ENCODE measurements around the gene PASD1.
"Not testable (repeated sequence)": the region's sequence is repeated elsewhere in the genome, so short reads cannot be mapped to it uniquely, and the experiment has no call there.

PASD1 gene

GRCh38 chrX:151680805-151681204 lies 117.3 kb downstream of the PASD1 start:
- Histone ChIP-seq H3K4me3 (ENCODE audit: insufficient read depth, low read depth, low read length) (no peak overlapping the region), H3K27me3 (ENCODE audit: control insufficient read depth, insufficient read depth, low read length, poor library complexity, severe bottlenecking) (no peaks in the 10 kb centered on the region), H3K27ac (ENCODE audit: insufficient read depth, low read depth, low read length, poor library complexity, severe bottlenecking) (no peak overlapping the region), H3K4me1 (ENCODE audit: control insufficient read depth, insufficient read depth, low read length) (no peaks in the 10 kb centered on the region), H3K9me3 (ENCODE audit: control insufficient read depth, low read length) (no peaks in the 10 kb centered on the region), H3K36me3 (ENCODE audit: control insufficient read depth, insufficient read depth, low read length) (no peaks in the 10 kb centered on the region)
- WGBS, 2 experiments: 48 to 57% methylated on average over 4 of the region's 4 CpGs

GRCh38 chrX:151687635-151688034 lies 124.2 kb downstream of the PASD1 start:
- H3K4me3 ChIP-seq (ENCODE audit: insufficient read depth, low read depth, low read length): no peak overlapping the region
- H3K27ac ChIP-seq (ENCODE audit: insufficient read depth, low read depth, low read length, poor library complexity, severe bottlenecking): no peak overlapping the region
- no peaks in the 10 kb centered on the region for H3K4me1 ChIP-seq (ENCODE audit: control insufficient read depth, insufficient read depth, low read length)
- no peaks in the 10 kb centered on the region for H3K36me3 ChIP-seq (ENCODE audit: control insufficient read depth, insufficient read depth, low read length)
- H3K27me3 ChIP-seq (ENCODE audit: control insufficient read depth, insufficient read depth, low read length, poor library complexity, severe bottlenecking): no peaks in the 10 kb centered on the region
- no peaks in the 10 kb centered on the region for H3K9me3 ChIP-seq (ENCODE audit: control insufficient read depth, low read length)

GRCh38 chrX:151688695-151689094 lies 125.2 kb downstream of the PASD1 start:
- H3K4me3 ChIP-seq (ENCODE audit: insufficient read depth, low read depth, low read length): no peak overlapping the region

DNA sequence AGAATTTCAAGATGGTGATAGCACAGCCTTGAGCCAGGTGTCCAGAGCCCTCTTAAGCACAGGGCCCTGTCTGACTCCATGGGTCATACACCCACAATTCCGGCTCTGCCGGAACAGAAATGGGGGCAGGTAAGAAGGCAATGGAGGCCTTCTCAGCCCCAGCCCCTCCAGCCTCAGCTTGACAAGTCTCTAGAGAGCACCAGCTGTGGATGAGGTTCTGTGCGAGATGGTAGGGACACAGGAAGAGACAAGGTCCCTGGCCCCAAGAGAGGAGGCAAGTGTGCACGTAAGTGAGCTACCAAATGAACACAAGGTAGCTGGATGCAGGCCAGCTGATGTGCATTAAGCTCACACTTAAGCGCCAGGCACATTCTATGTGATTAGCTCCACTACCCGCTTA lies 129.3 kb downstream of the PASD1 start:
- Histone ChIP-seq H3K9me3 (ENCODE audit: control insufficient read depth, low read length) (no peaks in the 10 kb centered on the region), H3K36me3 (ENCODE audit: control insufficient read depth, insufficient read depth, low read length) (no peaks in the 10 kb centered on the region)
- WGBS, 2 experiments: 89 to 95% methylated on average over 6 of the region's 6 CpGs

More at GRCh38 chrX:151688695-151689094, 125.2 kb downstream of the PASD1 start:
- peaks cover 2% of the 10 kb centered on the region for H3K27me3 ChIP-seq (ENCODE audit: control insufficient read depth, insufficient read depth, low read length, poor library complexity, severe bottlenecking)
- no peak overlapping the region for H3K27ac ChIP-seq (ENCODE audit: insufficient read depth, low read depth, low read length, poor library complexity, severe bottlenecking)
- no peaks in the 10 kb centered on the region for H3K9me3 ChIP-seq (ENCODE audit: control insufficient read depth, low read length)
- H3K4me1 ChIP-seq (ENCODE audit: control insufficient read depth, insufficient read depth, low read length): no peaks in the 10 kb centered on the region
- H3K36me3 ChIP-seq (ENCODE audit: control insufficient read depth, insufficient read depth, low read length): no peaks in the 10 kb centered on the region

DNA sequence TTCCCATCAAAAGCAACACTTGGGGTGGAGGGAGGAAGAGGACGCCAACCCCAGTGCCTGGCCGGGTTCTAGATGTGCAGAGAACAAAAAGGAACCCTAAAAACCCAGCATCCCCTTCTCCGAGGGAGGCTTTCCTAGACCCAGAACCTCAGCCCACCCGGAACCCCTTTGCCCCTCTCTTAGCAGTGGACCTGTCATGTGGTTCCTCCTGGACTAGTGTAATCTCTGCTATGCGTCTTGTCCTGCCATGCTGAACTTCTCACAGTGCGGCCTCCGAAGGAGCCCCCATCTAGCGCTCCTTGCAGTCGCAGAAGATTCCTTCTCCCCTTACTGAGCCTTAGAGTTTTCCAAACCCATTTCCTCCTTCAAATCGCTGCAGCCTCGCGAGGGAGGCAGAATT lies 130.6 kb downstream of the PASD1 start:
- H3K4me1 ChIP-seq (ENCODE audit: control insufficient read depth, insufficient read depth, low read length): no peaks in the 10 kb centered on the region
- no peak overlapping the region for H3K27ac ChIP-seq (ENCODE audit: insufficient read depth, low read depth, low read length, poor library complexity, severe bottlenecking)
- H3K27me3 ChIP-seq (ENCODE audit: control insufficient read depth, insufficient read depth, low read length, poor library complexity, severe bottlenecking): peaks cover 23% of the 10 kb centered on the region
- H3K9me3 ChIP-seq (ENCODE audit: control insufficient read depth, low read length): no peaks in the 10 kb centered on the region
- H3K36me3 ChIP-seq (ENCODE audit: control insufficient read depth, insufficient read depth, low read length): no peaks in the 10 kb centered on the region
- H3K4me3 ChIP-seq (ENCODE audit: insufficient read depth, low read depth, low read length): no peak overlapping the region
- WGBS, 2 experiments: 77 to 83% methylated on average over 11 to 12 of the region's 12 CpGs

More for the DNA sequence above, 129.3 kb downstream of the PASD1 start:
- Histone ChIP-seq H3K27me3 (ENCODE audit: control insufficient read depth, insufficient read depth, low read length, poor library complexity, severe bottlenecking) (peaks cover 23% of the 10 kb centered on the region), H3K4me1 (ENCODE audit: control insufficient read depth, insufficient read depth, low read length) (no peaks in the 10 kb centered on the region), H3K27ac (ENCODE audit: insufficient read depth, low read depth, low read length, poor library complexity, severe bottlenecking) (no peak overlapping the region), H3K4me3 (ENCODE audit: insufficient read depth, low read depth, low read length) (no peak overlapping the region)

- Histone ChIP-seq H3K27me3 (ENCODE audit: control insufficient read depth, insufficient read depth, low read length, poor library complexity, severe bottlenecking) (peaks cover 23% of the 10 kb centered on the region), H3K4me1 (ENCODE audit: control insufficient read depth, insufficient read depth, low read length) (no peaks in the 10 kb centered on the region), H3K4me3 (ENCODE audit: insufficient read depth, low read depth, low read length) (peak within 1 kb of the TSS; percentile 38), H3K9me3 (ENCODE audit: control insufficient read depth, low read length) (no peaks in the 10 kb centered on the region), H3K36me3 (ENCODE audit: control insufficient read depth, insufficient read depth, low read length) (no peaks in the 10 kb centered on the region), H3K27ac (ENCODE audit: insufficient read depth, low read depth, low read length, poor library complexity, severe bottlenecking) (no peak within 1 kb of the TSS)
- 1% methylated on average over 80 to 96 of the region's 100 CpGs for WGBS, 2 experiments
Measured at GRCh38 chrX:151694661-151695582, 131.4 kb downstream of the PASD1 start, which contains the start of gene PRRG3. PRRG3 (plus strand) TSS chrX:151695458; CDS start chrX:151698815, 3,357 bp downstream.

DNA sequence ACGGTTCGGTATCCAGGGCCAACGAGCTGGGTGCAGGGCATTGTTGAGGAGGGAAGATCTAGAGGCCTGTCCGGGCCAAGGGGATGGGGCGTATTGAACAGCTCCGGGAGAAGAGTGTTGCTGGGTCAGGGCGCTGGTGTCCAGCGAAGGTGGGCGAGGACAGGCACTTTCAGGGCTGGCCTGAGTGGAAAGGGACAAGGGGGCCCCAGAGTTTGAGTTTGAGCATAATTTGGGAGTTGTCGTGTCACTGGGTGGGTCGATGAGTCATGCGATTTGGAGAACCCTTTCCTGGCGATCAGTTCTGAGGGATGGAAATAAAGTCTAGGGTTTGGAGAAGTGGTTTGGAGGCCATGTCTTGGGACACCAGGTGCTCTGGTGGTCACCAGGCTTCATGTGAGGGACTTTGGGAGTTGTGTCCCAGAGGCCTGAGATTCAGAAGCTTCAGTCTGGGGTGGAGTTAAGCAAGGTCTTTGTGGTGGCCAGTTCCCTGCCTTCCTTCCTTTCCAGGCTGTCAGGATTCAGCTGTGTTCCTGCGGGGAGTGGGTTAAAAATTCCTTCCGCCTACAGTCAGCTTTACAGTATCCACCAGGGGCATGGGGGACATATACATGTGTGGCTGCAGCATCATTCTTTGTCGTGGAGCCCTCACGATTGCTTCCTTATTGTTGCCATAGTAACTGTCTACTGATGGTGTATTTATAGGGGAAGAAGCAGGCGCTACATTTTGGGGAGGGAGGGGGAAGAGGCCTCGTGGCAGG lies 132.3 kb downstream of the PASD1 start:
- H3K4me3 ChIP-seq (ENCODE audit: insufficient read depth, low read depth, low read length): peak overlapping the region; percentile 38
- no peaks in the 10 kb centered on the region for H3K9me3 ChIP-seq (ENCODE audit: control insufficient read depth, low read length)
- H3K4me1 ChIP-seq (ENCODE audit: control insufficient read depth, insufficient read depth, low read length): no peaks in the 10 kb centered on the region
- H3K36me3 ChIP-seq (ENCODE audit: control insufficient read depth, insufficient read depth, low read length): no peaks in the 10 kb centered on the region
- peaks cover 23% of the 10 kb centered on the region for H3K27me3 ChIP-seq (ENCODE audit: control insufficient read depth, insufficient read depth, low read length, poor library complexity, severe bottlenecking)
- 33 to 38% methylated on average over 19 of the region's 19 CpGs for WGBS, 2 experiments
- H3K27ac ChIP-seq (ENCODE audit: insufficient read depth, low read depth, low read length, poor library complexity, severe bottlenecking): no peak overlapping the region

GRCh38 chrX:151697082-151697481 lies 133.6 kb downstream of the PASD1 start:
- H3K9me3 ChIP-seq (ENCODE audit: control insufficient read depth, low read length); H3K36me3 ChIP-seq (ENCODE audit: control insufficient read depth, insufficient read depth, low read length); H3K4me1 ChIP-seq (ENCODE audit: control insufficient read depth, insufficient read depth, low read length); H3K4me3 ChIP-seq (ENCODE audit: insufficient read depth, low read depth, low read length); H3K27ac ChIP-seq (ENCODE audit: insufficient read depth, low read depth, low read length, poor library complexity, severe bottlenecking): not testable (repeated sequence)
- H3K27me3 ChIP-seq (ENCODE audit: control insufficient read depth, insufficient read depth, low read length, poor library complexity, severe bottlenecking): peaks cover 23% of the 10 kb centered on the region
- WGBS, 2 experiments: 94 to 98% methylated on average over 6 to 8 of the region's 8 CpGs

GRCh38 chrX:151697522-151697921 lies 134.0 kb downstream of the PASD1 start:
- H3K27ac ChIP-seq (ENCODE audit: insufficient read depth, low read depth, low read length, poor library complexity, severe bottlenecking): no peak overlapping the region
- no peaks in the 10 kb centered on the region for H3K36me3 ChIP-seq (ENCODE audit: control insufficient read depth, insufficient read depth, low read length)
- H3K4me1 ChIP-seq (ENCODE audit: control insufficient read depth, insufficient read depth, low read length): no peaks in the 10 kb centered on the region
- no peak overlapping the region for H3K4me3 ChIP-seq (ENCODE audit: insufficient read depth, low read depth, low read length)
- peaks cover 23% of the 10 kb centered on the region for H3K27me3 ChIP-seq (ENCODE audit: control insufficient read depth, insufficient read depth, low read length, poor library complexity, severe bottlenecking)
- WGBS, 2 experiments: 82 to 91% methylated on average over 4 of the region's 4 CpGs
- no peaks in the 10 kb centered on the region for H3K9me3 ChIP-seq (ENCODE audit: control insufficient read depth, low read length)

- Histone ChIP-seq H3K27ac (ENCODE audit: insufficient read depth, low read depth, low read length, poor library complexity, severe bottlenecking) (no peak overlapping the region), H3K4me3 (ENCODE audit: insufficient read depth, low read depth, low read length) (no peak overlapping the region), H3K9me3 (ENCODE audit: control insufficient read depth, low read length) (no peaks in the 10 kb centered on the region), H3K36me3 (ENCODE audit: control insufficient read depth, insufficient read depth, low read length) (no peaks in the 10 kb centered on the region), H3K27me3 (ENCODE audit: control insufficient read depth, insufficient read depth, low read length, poor library complexity, severe bottlenecking) (peaks cover 23% of the 10 kb centered on the region), H3K4me1 (ENCODE audit: control insufficient read depth, insufficient read depth, low read length) (no peaks in the 10 kb centered on the region)
- WGBS, 2 experiments: 92 to 96% methylated on average over 6 of the region's 6 CpGs
Measured at GRCh38 chrX:151698485-151698884, 135.0 kb downstream of the PASD1 start.
